ENCODE results near the gene CCL18.
"Not testable (repeated sequence)": the region's sequence is repeated elsewhere in the genome, so short reads cannot be mapped to it uniquely, and the experiment has no call there.

DNA sequence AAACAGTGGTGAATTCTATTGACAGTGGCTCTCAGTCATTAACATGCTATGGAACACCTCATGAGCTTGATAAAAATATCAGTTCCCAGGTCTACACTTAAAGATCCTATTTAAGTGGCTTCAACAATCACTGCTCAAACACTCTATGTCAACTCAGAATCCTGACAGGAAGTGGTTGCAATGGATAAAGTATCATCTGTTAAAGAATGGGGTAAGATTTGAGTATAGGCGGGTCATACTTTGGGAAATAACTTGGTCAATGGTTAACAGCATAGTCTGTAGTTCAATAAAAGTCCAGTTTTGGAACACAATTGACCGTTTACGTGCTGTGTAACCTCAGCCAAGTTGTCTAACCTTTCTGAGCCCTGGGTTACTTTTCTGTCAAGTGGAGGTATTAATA lies 23.4 kb downstream of the CCL18 start:
- TF ChIP-seq CTCF, POLR2A, EP300 (IDR thresholded peaks at IDR 0.05): not testable (repeated sequence)
